ENCODE data around the gene ADGRG7.
"Not testable (repeated sequence)": the region's sequence is repeated elsewhere in the genome, so short reads cannot be mapped to it uniquely, and the experiment has no call there.

ADGRG7 gene

DNA sequence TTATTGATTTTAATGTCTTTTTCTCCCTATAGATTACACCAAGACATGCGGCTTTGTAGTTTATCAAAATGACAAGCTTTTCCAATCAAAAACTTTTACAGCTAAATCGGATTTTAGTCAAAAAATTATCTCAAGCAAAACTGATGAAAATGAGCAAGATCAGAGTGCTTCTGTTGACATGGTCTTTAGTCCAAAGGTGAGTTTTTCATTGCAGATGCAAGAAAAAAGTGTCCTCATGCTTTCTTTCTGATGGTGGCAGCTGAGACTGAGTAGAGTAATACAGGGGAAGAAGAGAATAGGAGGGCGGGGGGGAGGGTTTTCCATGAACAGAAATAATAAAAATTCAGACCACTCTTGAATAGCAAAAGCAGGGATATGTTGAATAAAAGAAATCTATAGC is 36.5 kb downstream of the ADGRG7 start:
- no peak overlapping the region for H3K4me3 ChIP-seq (ENCODE audit: low read length)
- no peak for DNase-seq (ENCODE audit: low read depth)
- TF ChIP-seq, protein P1, sequence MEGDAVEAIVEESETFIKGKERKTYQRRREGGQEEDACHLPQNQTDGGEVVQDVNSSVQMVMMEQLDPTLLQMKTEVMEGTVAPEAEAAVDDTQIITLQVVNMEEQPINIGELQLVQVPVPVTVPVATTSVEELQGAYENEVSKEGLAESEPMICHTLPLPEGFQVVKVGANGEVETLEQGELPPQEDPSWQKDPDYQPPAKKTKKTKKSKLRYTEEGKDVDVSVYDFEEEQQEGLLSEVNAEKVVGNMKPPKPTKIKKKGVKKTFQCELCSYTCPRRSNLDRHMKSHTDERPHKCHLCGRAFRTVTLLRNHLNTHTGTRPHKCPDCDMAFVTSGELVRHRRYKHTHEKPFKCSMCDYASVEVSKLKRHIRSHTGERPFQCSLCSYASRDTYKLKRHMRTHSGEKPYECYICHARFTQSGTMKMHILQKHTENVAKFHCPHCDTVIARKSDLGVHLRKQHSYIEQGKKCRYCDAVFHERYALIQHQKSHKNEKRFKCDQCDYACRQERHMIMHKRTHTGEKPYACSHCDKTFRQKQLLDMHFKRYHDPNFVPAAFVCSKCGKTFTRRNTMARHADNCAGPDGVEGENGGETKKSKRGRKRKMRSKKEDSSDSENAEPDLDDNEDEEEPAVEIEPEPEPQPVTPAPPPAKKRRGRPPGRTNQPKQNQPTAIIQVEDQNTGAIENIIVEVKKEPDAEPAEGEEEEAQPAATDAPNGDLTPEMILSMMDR (conservative IDR thresholded peaks at IDR 0.05; ENCODE audit: low read length): no peak

DNA sequence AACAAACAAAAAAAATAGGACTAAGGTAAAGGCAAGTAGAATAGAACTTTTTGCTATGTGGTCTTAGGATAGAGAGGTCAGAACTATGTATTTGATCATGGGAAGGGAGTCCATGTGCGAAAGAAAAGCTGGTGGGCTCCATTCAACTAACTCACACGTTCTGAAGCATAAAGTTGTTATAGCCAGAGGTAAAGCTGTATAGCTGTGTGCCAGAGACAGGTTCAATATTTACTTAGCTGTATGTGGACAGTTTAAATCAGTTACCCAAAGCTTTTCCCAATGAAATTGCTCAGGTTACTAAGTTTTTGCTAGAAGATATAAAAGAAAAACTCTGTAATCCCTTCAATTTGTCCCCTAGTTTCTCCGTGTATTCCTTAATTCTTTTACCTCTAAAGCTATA is 37.8 kb downstream of the ADGRG7 start:
- DNase-seq (ENCODE audit: low read depth): no peak
- no peak overlapping the region for H3K4me3 ChIP-seq (ENCODE audit: low read length)
- TF ChIP-seq, protein P1 (conservative IDR thresholded peaks at IDR 0.05; ENCODE audit: low read length): no peak

DNA sequence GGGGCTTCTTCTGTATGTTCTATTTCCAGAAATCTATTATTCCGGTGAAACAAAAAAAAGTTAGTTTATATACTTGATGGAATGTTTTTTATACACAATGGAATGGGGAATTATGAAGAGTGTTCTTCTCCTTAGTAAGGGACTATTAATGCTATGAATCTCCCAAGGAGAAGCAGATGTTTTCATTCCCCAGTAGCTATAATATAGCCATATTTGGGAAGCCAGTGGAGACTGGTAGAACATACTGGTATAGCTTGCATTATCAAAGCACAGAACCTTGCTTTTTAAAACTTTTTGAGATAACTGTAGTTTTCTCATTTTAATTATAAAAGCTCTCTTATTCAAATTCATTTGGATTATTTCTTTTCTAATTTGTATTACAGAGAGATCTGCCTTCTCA is 38.3 kb downstream of the ADGRG7 start:
- TF ChIP-seq, protein P1 (conservative IDR thresholded peaks at IDR 0.05; ENCODE audit: low read length): no peak
- DNase-seq (ENCODE audit: low read depth): no peak
- no peak overlapping the region for H3K4me3 ChIP-seq (ENCODE audit: low read length)

DNA sequence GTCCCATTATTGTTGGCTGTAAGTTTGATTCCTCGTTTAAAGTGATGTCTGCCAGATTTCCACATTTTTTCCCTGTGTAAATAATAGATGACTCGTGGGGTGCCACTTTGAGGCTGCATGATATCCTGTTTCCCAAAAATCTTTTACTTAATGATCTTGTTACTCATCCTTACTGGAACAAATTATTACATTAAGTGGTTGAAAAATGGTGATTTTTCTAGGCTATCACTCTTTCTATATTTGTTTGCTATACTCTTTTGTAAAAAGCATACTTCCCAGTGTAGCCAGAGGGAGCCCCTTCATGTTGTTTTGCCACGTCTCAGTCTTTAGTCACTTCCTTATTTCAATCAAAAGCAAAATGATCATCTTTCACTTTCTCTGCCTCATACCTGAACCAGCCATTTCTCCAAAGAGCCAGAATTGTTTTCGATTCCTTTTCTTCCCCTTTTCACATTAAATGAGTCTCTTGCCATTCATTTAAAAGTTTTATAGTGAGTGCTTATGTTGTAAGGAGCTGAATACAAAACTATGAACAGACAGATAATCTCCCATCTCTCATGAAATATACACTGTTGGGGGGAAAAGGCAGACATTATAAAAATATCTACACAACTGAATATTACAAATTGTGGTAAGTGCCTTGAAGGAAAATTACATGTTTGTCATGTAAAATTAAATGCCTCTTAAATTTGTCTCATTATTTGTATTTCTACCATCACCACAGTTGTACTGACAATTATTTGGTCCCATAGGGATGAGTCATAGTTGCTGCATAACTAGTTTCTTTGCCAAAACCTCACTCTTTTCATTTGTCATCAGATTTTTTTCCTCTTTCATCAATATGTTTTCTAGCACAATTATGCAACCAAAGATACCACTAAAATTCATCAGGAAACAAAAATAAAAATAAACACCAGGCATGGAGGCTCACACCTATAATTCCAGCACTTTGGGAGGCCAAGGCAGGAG is 41.5 kb downstream of the ADGRG7 start:
- peak; percentile 72 for DNase-seq (ENCODE audit: low read depth)
- TF ChIP-seq, protein P1 (conservative IDR thresholded peaks at IDR 0.05; ENCODE audit: low read length): peak; percentile 13; the same call in 1 of the 2 replicates
- no peak overlapping the region for H3K4me3 ChIP-seq (ENCODE audit: low read length)

DNA sequence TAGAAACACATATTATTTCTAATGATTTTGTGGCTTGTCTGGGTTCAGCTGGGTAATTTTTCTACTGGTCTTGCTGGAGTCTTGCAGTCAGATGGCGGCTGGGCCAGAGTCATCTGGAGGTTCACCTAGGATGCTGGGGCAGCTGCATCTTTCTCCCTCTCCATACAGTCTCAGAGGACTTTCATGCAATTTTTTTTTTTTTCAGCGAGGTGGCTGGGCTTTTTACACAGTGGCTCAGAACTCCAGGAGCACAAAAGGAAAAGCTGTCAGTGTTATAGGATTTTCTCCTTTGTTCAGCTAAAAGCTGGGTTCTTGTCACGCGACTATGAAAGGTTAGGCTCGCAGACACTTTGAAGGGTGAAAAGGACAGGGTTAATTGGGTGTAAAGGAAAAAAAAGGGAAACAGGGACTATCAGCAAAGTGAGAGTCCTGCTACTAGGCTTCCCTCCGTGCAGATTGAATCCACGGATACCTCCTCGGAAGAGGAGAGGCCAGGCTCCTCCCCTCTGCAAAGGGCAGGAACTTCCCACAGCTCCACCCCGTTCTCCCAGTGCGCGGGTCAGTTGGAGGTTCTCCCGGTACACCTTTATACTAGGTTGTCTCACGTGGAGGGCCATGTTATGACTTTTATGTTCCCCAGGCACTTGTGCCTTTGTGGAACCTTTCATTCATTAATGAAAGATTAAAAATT is 44.3 kb downstream of the ADGRG7 start:
- no peak overlapping the region for H3K4me3 ChIP-seq (ENCODE audit: low read length)
- TF ChIP-seq, protein P1 (conservative IDR thresholded peaks at IDR 0.05; ENCODE audit: low read length): no peak
- no peak for DNase-seq (ENCODE audit: low read depth)

DNA sequence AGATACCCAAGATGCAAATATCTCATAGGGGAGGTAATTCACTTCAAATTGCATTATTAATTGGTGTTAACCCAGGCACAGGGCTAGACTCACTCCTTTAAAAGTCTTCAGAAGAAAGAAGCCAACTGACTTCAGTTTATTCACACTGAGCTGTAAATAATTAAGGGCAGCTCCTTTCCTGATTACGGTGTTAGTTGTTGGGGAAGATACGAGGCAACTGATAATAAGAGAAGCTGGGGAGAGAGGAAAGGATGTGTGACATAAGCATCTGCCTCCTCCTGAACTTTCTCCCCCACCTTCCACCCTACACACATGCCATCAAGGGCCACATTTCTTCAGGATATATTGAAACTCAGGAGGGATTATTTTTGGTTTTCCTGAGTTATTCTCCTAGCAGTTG is 47.5 kb downstream of the ADGRG7 start:
- no peak overlapping the region for H3K4me3 ChIP-seq (ENCODE audit: low read length)
- TF ChIP-seq, protein P1 (conservative IDR thresholded peaks at IDR 0.05; ENCODE audit: low read length): no peak
- no peak for DNase-seq (ENCODE audit: low read depth)

DNA sequence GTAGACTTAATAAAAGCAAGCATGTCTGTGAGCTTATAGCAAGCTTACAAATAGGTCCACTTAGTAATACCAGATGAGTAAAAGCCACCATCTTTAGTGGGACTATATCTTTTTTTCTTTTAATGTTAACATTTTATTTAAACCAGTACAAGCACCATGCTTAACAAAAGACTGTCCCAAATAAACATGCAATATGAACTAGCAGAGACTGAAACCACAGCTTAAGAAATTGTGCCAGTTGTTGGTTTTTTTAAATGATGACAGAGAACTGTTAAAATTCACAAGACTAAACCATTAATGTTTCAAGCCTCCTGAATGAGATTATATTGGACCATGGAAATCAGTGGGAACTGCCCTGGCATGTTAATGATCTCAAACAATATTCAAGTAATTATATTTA is 51.9 kb downstream of the ADGRG7 start:
- DNase-seq (ENCODE audit: low read depth); H3K4me3 ChIP-seq (ENCODE audit: low read length): not testable (repeated sequence)
